Large intestine (tissue), 3 donors: ENCODE data around the gene KLK1. TPM values are rescaled to one million over a fixed set of nuclear protein-coding genes. Genes with fewer than 3 reads are reported as not detected.
"Not testable (repeated sequence)": the region's sequence is repeated elsewhere in the genome, so short reads cannot be mapped to it uniquely, and the experiment has no call there.

ENCODE experiments used
- DNase-seq, 2 donors: peaks; one replicate each; pipeline versions ENCODE4 v3.0.0 to v3.0.0-alpha.2; 2013
- H3K27ac ChIP-seq: one replicate; pipeline ENCODE4 v1.5.1; 2013; ENCODE audit warnings: low read length
- H3K27me3 ChIP-seq: 2 replicates; pipeline ENCODE4 v1.6.1; 2013; ENCODE audit warnings: low read length; ENCODE audit not compliant: control insufficient read depth, insufficient read depth
- H3K36me3 ChIP-seq: 2 replicates; pipeline ENCODE4 v1.6.1; 2013; ENCODE audit warnings: low read length; ENCODE audit not compliant: control insufficient read depth, insufficient read depth
- H3K4me1 ChIP-seq: one replicate; pipeline ENCODE4 v1.6.1; 2013; ENCODE audit warnings: low read length; ENCODE audit not compliant: control insufficient read depth, insufficient read depth
- H3K4me3 ChIP-seq: one replicate; pipeline ENCODE4 v1.5.1; 2013; ENCODE audit warnings: low read length
- H3K9me3 ChIP-seq: one replicate; pipeline ENCODE4 v1.6.1; 2013; ENCODE audit warnings: mild to moderate bottlenecking, low read depth, low read length, moderate library complexity; ENCODE audit not compliant: control insufficient read depth
- WGBS: methylation state at CpG from one replicate; pipeline ENCODE4 v1.1.5; 2013; ENCODE audit warnings: low lambda C conversion rate; ENCODE audit not compliant: insufficient coverage; 5-methylcytosine and 5-hydroxymethylcytosine counted together
- polyA plus RNA-seq: library from polyadenylated mRNA; unstranded; fragments of 120-200 nt; gene quantifications from one replicate; pipeline ENCODE4 v1.2.1, GENCODE V29; 2013

Gene KLK1
- polyA plus RNA-seq, 1 donor, result 23.1 TPM

- Histone ChIP-seq H3K27ac (no peak overlapping the region), H3K4me3 (no peak overlapping the region), H3K9me3 (no peaks in the 10 kb centered on the region), H3K4me1 (no peaks in the 10 kb centered on the region), H3K36me3 (no peaks in the 10 kb centered on the region), H3K27me3 (peaks cover 59% of the 10 kb centered on the region)
- no peak for DNase-seq
- WGBS, result no CpG with 5 or more reads among the region's 7 CpGs
These were observed 44.6 kb downstream of the KLK1 start for GRCh38 chr19:50778906-50779430.

DNA sequence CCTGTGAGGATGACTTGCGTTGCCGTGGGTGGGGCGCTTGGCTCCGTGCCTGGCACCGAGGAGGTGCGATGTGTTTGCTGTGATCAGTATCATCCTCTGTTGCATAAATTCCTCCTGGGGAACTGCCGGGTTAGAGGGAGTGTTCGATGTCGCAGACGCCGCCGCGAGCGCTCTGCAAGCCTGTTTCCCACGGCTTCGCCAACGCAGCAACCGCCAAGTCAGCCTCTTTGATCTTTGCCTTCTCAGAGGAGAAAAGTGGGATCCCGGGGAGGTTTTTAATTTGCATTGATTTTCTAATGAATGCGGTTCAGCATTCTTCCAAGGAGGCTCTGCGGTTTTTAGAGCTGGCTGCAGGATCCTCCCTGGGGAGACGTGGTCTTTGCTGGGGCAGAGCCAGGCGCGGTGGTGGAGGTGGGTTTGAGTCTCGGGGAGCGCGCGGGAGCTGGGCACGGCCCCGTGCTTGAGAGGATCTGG lies 45.7 kb downstream of the KLK1 start:
- no CpG with 5 or more reads among the region's 30 CpGs for WGBS
- Histone ChIP-seq H3K4me3 (no peak overlapping the region), H3K27me3 (peaks cover 54% of the 10 kb centered on the region), H3K4me1 (no peaks in the 10 kb centered on the region), H3K36me3 (no peaks in the 10 kb centered on the region), H3K9me3 (no peaks in the 10 kb centered on the region), H3K27ac (no peak overlapping the region)
- no peak for DNase-seq

- 39% methylated on average over 3 of the region's 4 CpGs for WGBS
- no peaks in the 10 kb centered on the region for H3K9me3 ChIP-seq
- H3K27ac ChIP-seq, result no peak overlapping the region
- no peaks in the 10 kb centered on the region for H3K4me1 ChIP-seq
- H3K4me3 ChIP-seq, result no peak overlapping the region
- DNase-seq, result no peak
- H3K36me3 ChIP-seq, result no peaks in the 10 kb centered on the region
- peaks cover 50% of the 10 kb centered on the region for H3K27me3 ChIP-seq
These were observed 46.3 kb downstream of the KLK1 start for GRCh38 chr19:50777261-50777660.

DNA sequence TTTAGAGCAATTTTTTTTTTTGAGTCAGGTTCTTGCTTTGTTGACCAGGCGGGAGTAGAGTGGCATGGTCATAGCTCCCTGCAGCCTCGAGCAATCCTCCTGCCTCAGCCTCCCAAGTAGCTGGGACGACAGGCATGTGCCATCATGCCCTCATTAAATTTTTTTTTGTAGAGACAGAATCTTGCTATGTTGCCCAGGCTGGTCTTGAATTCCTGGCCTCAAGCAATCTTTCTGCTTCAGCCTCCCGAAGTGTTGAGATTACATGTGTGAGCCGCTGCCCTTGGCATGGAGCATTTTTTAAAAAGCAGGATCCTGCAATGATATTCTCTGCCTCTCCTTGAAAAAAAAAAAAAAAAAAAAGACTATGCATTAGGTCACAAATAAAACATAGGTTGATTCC lies 47.5 kb downstream of the KLK1 start:
- H3K9me3 ChIP-seq, result no peaks in the 10 kb centered on the region
- WGBS, result 100% methylated on average over 1 of the region's 5 CpGs
- H3K36me3 ChIP-seq, result no peaks in the 10 kb centered on the region
- DNase-seq, result no peak
- H3K4me1 ChIP-seq, result no peaks in the 10 kb centered on the region
- H3K27ac ChIP-seq, result no peak overlapping the region
- H3K4me3 ChIP-seq, result no peak overlapping the region
- peaks cover 45% of the 10 kb centered on the region for H3K27me3 ChIP-seq

DNA sequence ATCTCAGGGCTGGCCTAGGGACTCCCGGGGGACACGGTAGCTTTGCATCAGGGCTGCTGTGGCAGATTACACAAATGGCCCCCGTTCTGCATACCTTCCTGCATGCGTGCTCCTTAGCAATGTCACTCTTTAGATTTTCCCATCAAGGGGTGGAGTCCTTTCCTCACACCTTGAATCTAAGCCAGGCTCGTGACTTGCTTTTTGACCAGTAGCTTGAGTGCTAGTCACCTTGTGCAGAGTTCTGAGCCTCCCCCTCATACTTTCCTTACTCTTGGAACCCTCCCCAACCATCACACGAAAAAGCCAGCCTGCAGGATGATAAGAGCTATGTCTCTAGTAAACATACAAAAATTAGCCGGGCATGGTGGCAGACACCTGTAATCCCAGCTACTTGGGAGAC lies 50.1 kb downstream of the KLK1 start:
- WGBS, result no CpG with 5 or more reads among the region's 7 CpGs
- not testable (repeated sequence) for H3K27ac ChIP-seq, DNase-seq, H3K9me3 ChIP-seq, H3K4me1 ChIP-seq, H3K36me3 ChIP-seq, H3K4me3 ChIP-seq
- peaks cover 19% of the 10 kb centered on the region for H3K27me3 ChIP-seq

DNA sequence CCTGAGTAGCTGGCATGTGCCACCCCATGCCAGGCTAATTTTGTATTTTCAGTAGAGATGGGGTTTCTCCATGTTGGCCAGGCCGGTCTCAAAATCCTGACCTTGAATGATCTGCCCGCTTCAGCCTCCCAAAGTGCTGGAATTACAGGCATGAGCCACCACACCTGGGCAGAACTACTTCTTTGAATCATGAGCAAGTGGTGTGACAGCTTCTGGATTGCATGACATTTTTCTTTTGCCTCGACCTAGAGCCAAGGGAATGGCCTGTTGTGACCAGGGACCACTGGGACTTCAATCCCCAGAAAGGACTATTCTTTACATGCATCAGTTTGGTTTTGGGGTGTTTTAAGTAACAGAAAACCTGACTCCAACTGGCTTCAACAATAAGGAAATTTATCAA lies 50.7 kb downstream of the KLK1 start:
- WGBS, result no CpG with 5 or more reads among the region's 3 CpGs
- DNase-seq, H3K9me3 ChIP-seq, H3K36me3 ChIP-seq, H3K4me3 ChIP-seq, H3K27ac ChIP-seq, H3K4me1 ChIP-seq: not testable (repeated sequence)
- H3K27me3 ChIP-seq, result peaks cover 13% of the 10 kb centered on the region

GRCh38 chr19:50772476-50772875 lies 51.1 kb downstream of the KLK1 start:
- Histone ChIP-seq H3K27me3 (peaks cover 9% of the 10 kb centered on the region), H3K4me3 (no peak overlapping the region), H3K27ac (no peak overlapping the region), H3K9me3 (no peaks in the 10 kb centered on the region), H3K36me3 (no peaks in the 10 kb centered on the region), H3K4me1 (no peaks in the 10 kb centered on the region)
- no CpG with 5 or more reads among the region's 2 CpGs for WGBS
- DNase-seq, result no peak

GRCh38 chr19:50770888-50771287 lies 52.7 kb downstream of the KLK1 start:
- Histone ChIP-seq H3K27me3 (peaks cover 2% of the 10 kb centered on the region), H3K9me3 (no peaks in the 10 kb centered on the region), H3K4me1 (no peaks in the 10 kb centered on the region), H3K27ac (no peak overlapping the region), H3K36me3 (no peaks in the 10 kb centered on the region), H3K4me3 (no peak overlapping the region)
- no peak for DNase-seq
- no CpG with 5 or more reads among the region's 13 CpGs for WGBS

DNA sequence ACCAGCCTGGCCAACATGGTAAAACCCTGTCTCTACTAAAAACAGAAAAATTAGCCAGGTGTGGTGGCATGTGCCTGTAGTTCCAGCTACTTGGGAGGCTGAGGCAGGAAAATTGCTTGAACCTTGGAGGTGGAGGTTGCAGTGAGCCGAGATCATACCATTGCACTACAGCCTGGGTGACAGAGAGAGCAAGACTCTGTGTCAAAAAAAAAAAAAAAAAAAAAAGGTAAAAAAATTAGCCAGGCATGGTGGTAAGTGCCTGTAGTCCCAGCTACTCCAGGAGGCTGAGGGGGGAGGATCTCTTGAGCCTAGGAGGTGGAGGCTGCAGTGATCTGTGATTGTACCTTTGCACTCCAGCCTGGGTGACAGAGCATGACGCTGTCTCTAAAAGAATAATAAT lies 53.4 kb downstream of the KLK1 start, which contains the start of gene GPR32:
TSS of gene GPR32 (plus strand) at position 301 of the 400 bp plus-strand sequence. CDS start 137 bp downstream, outside the sequence.
- H3K27ac ChIP-seq, H3K9me3 ChIP-seq, H3K36me3 ChIP-seq, H3K27me3 ChIP-seq, DNase-seq, H3K4me3 ChIP-seq, H3K4me1 ChIP-seq: not testable (repeated sequence)
- WGBS, result no CpG with 5 or more reads among the region's 2 CpGs
